GM19455 (cell line): ENCODE results near the gene ANKS1A.

Experiments
- ATAC-seq: cut with Tn5 transposase; IDR thresholded peaks from one replicate; pipeline ENCODE4 v1.9.1; 2021; ENCODE audit not compliant: unreplicated experiment

The ANKS1A gene

GRCh38 chr6:35017411-35018181 is 128.5 kb downstream of the ANKS1A start:
- ATAC-seq, result no peak

DNA sequence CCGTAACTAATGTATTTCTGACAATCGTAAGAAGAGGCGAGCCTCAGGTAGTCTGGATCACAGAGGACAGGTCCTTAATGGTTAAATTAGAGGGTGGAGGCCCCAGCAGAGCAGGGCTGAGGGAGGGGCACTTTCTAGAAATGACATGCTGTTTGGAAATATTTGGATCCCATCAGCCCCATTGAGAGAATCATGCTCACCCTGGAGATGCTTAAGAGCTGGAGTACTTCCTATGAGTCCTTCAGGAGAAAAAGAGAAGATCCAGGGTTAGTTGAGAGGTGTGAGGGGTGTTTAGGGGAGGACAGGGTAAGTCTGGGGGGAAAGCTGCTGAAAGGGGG is 129.1 kb downstream of the ANKS1A start:
- ATAC-seq, result no peak

DNA sequence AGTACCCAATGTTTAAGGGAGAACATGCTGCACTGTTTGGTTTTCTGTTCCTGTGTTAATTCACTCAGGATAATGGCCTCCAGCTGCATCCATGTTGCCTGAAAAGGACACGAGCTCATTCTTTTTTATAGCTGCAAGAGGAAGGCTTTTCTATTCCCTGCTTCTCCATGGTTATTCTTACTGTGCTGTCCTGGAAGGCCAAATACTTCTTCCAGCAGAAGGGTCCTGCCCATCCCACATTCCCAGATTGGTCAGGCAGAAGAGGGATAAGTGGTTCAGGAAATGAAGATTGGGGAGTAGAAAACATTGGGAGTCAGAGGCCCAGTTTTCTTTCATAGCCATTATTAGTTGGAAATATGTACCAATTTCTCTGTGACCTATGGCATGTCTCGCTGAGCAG is 129.7 kb downstream of the ANKS1A start:
- ATAC-seq, result no peak

GRCh38 chr6:35019171-35019570 is 130.1 kb downstream of the ANKS1A start:
- no peak for ATAC-seq

GRCh38 chr6:35019831-35020230 is 130.8 kb downstream of the ANKS1A start:
- no peak for ATAC-seq

GRCh38 chr6:35021004-35021403 is 131.9 kb downstream of the ANKS1A start:
- ATAC-seq, result no peak

GRCh38 chr6:35023091-35024000 is 134.3 kb downstream of the ANKS1A start:
- ATAC-seq, result no peak

- no peak for ATAC-seq
Measured at GRCh38 chr6:35024551-35025054, 135.5 kb downstream of the ANKS1A start.

GRCh38 chr6:35025232-35026188 is 136.5 kb downstream of the ANKS1A start:
- ATAC-seq, result no peak

- ATAC-seq, result no peak
Measured at GRCh38 chr6:35026434-35027222, 137.6 kb downstream of the ANKS1A start.

- no peak for ATAC-seq
Measured at GRCh38 chr6:35027807-35028206, 138.8 kb downstream of the ANKS1A start.

DNA sequence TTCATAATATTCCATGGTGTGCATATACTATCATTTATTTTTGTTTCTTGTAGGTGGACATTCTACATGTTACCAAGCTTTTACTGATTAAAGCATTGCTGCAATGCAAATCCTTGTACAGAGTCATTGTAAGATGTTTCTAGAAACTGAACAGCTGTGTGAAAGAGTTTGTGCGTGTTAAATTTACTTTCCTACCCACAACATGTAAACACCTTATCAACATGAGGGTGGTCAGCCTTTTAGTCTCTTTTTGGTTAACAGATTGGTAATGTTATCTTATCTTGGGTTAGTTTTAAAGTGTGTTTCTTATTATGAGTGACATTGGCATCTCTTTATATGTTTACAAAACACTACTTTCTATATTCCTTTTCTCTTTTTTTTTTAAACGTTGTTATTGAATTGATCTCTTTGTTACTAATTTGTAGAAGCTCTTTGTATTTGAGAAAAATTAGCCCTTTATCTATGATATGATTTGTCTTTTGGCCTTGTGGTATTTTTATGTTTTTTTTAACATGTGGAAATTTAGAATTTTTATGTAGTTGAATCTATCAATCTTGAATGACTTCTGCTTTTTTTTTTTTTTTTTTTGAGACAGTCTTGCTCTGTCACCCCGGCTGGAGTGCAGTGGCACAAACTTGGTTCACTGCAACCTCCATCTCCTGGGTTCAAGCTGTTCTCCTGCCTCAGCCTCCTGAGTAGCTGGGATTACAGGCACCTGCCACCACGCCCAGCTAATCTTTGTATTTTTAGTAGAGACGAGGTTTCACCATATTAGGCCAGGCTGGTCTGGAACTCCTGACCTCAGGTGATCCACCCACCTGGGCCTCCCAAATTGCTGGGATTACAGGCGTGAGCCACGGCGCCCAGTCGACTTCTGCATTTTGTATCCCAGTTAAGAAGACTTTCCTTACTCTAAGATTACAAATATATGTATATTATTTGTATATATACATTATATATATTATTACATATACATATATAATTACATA is 140.0 kb downstream of the ANKS1A start:
- ATAC-seq, result no peak

DNA sequence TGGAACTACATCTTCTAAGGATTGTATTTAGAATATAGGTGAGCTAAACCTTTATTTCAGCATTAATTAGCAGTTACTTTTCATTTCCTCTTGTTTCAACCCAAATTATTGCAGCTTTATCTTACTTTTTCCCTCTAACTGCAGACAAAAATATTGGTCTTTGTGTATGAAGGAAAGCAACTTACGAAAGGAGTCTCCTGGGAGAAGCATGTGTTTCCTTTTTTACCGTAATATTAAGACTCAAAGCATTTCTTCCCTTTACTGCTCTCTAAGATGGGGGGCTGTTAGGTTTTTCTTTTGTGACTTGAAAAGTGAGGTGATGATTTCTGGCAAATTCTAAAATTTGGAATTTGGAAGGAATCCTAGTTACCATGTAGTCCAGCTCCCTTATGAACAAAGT is 141.0 kb downstream of the ANKS1A start:
- no peak for ATAC-seq

DNA sequence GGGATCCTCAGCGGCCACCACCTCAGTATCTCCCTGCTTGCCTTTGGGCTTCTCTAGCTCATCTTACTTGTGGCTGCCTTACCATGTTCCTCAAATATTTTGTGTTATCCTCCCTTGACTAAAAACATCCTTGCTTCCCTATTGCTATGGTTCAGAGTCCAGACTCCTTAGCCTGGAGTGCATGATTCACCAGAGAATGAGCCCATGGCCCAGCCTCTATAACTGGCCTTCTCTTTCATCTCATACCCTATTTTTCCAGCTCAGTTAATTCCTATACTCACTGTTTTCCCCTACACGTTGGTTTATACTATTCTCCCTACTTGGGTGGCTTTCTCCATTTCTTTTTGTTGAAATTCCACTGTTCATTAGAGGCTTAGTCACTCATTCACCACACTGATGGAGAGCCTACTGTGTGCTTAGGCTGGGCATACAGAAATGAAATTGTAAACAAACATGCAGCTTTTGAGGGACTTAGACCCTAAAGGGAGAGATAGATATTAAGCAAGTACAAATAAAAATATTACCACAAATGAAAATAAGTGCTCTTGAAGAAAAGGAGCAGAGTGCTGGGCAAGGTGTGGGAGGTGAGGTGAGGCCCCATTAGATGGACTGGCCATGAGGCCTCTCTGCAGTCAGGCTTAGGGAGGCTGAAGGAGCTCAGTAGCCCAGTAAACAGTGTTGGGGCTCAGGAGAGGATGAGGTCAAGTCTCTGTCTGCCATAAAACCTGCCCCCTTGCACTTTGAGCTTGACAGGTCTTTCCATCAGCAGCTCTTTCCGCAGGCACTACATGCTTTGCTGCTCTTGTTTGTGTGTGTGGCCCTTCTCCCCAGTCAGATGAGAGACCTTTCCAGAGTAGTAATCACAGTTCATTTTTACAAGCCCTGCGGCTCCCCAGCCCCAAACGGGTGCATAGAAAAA is 142.8 kb downstream of the ANKS1A start:
- no peak for ATAC-seq

DNA sequence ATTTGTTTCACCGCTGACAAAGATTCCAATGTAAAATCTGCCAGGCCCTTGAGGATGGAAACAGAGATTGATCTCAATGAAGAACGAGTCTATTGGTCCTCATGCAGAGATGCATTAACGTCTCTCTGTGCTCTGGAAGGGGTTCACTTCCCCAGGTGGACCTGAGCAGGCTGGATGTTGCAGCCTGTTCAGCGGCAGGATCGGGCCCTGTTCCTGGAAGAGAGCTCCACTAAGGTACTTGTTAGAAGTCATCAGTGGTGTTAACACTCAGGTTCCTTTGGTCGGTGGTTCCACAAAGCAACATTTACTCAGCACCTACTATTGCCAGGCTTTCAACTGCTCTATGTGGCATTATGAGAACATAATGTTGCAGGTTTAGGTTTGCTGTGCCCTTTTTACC is 144.6 kb downstream of the ANKS1A start:
- no peak for ATAC-seq

DNA sequence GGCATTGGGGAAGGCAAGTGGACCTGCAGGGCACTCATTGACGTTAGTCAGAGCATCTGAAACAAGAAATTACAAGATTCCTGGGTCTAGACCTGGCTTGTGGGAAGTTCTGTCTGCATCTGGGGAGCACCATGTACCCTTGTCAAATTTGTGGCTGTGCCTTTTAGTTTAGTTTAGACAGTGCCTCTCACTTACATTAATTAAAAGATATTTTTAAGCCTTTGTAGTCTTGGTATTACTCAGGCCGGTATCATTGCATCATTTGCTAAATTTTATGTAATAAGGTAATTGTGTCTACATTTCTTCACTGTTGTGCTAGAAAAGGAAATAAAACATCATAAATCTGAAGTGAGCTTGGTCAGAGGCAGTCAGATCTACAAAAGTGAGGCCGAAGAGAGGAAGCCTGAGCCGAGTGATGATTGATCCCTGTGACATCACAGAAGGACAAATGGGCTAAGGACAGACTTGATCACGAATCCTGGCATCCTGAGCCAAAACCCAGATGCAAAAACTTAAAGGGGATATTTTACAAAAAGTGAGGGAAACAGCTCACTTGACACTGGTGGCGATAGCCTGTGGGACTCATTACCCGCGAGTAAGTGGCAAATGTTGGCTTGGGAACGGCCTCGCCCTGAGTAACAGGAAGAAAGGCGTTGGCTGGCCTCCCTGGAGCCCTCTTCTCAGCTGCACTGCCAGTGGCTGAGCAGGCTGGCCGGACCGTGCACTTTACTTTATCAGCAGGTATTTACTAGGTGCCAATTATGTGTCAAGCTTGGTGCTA is 145.5 kb downstream of the ANKS1A start:
- ATAC-seq, result no peak

DNA sequence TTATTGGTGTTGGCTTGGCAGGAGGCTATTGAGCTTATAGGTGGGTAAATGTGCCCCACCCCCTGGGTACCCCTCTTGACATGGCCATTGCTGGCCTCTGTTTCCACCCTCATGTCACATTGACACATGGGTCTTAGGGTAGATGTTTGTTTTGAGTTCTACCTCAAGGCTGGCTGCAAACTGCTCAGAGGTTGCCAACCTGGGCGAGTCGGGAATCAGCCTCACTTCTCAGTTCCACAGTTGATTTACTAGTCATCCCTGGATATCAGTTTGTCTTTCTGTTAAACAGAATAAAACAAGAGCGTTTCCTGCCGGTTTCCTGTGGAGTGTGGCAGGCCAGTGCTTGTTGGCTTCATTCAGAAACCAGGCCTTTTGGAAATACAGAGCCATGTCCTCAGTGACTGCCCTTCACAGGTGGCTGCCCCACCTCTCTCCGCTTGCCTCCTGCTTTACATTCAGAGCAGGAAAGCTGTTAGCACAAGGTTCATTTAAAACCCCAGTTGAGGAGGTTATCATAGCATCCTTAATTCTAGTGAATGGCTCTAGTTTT is 146.5 kb downstream of the ANKS1A start:
- no peak for ATAC-seq
